Brain microvascular endothelial cell (primary cell): Measurements from ENCODE around the gene LCP2.

Source experiments
- DNase-seq: peaks from one replicate; pipeline ENCODE4 v3.0.0-alpha.2; 2020
- H3K27ac ChIP-seq: fragments of 250-450 bp; sonication (Bioruptor Pico); 2 replicates; pipeline ENCODE4 v1.5.1; 2020; ENCODE audit warnings: mild to moderate bottlenecking, moderate library complexity
- H3K27me3 ChIP-seq: fragments of 250-450 bp; sonication (Bioruptor Pico); replicated peaks from 2 replicates; pipeline ENCODE4 v1.5.1; 2020; ENCODE audit warnings: mild to moderate bottlenecking
- H3K36me3 ChIP-seq: fragments of 250-450 bp; sonication (Bioruptor Pico); replicated peaks from 2 replicates; pipeline ENCODE4 v1.5.1; 2020; ENCODE audit warnings: mild to moderate bottlenecking
- H3K4me3 ChIP-seq: 2 replicates; pipeline ENCODE4 v1.5.1; 2011; ENCODE audit warnings: low read depth, mild to moderate bottlenecking, control low read depth, low read length, moderate library complexity
- in situ Hi-C: cut with HindIII; loops from 2 replicates; pipeline ENCODE4 v1.10.0; 2017; ENCODE audit warnings: low sequenced_read_pairs, low pct_ligation_motif_present
- TF ChIP-seq, protein P1 (sequence below): IDR thresholded peaks from 2 replicates; pipeline ENCODE4 v1.5.1; 2011; ENCODE audit warnings: low read depth, mild to moderate bottlenecking, moderate library complexity, low read length, control low read depth, inconsistent platforms; ENCODE audit errors: missing control alignments

LCP2 gene

DNA sequence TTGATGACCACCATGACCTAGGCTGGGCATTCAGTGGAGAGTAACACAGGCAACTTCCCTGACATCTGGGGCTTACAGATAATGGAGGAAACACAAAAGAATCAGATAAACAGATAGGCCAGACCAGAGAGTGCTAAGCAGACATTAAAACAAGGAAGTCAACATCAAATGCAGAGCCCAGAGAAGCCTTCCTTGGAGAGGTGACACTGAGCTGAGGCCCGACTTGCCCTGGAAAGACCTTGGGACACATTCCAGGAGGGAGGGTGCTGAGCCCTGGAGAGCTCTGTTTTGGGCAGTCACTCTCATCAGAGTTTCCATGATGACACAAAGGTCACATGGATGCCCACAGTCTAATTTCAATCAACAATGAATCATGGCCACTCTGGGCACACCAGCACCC lies 96.7 kb downstream of the LCP2 start:
- no peaks in the 10 kb centered on the region for H3K27me3 ChIP-seq
- in situ Hi-C loops = no loop called here
- TF ChIP-seq, protein P1, sequence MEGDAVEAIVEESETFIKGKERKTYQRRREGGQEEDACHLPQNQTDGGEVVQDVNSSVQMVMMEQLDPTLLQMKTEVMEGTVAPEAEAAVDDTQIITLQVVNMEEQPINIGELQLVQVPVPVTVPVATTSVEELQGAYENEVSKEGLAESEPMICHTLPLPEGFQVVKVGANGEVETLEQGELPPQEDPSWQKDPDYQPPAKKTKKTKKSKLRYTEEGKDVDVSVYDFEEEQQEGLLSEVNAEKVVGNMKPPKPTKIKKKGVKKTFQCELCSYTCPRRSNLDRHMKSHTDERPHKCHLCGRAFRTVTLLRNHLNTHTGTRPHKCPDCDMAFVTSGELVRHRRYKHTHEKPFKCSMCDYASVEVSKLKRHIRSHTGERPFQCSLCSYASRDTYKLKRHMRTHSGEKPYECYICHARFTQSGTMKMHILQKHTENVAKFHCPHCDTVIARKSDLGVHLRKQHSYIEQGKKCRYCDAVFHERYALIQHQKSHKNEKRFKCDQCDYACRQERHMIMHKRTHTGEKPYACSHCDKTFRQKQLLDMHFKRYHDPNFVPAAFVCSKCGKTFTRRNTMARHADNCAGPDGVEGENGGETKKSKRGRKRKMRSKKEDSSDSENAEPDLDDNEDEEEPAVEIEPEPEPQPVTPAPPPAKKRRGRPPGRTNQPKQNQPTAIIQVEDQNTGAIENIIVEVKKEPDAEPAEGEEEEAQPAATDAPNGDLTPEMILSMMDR = no peak
- H3K36me3 ChIP-seq = no peaks in the 10 kb centered on the region
- no peak for DNase-seq
- no peak overlapping the region for H3K27ac ChIP-seq
- H3K4me3 ChIP-seq = no peak overlapping the region
